GM21723 (cell line): Measurements from ENCODE around the gene PICALM.

ENCODE experiments used
- ATAC-seq: cut with Tn5 transposase; IDR thresholded peaks from one replicate; pipeline ENCODE4 v1.9.1; 2021; ENCODE audit warnings: mild to moderate bottlenecking, moderate library complexity; ENCODE audit not compliant: unreplicated experiment

The PICALM gene

GRCh38 chr11:86081455-86081854 lies 12.6 kb upstream of the PICALM start:
- ATAC-seq = no peak

- no peak for ATAC-seq
Observed at GRCh38 chr11:86079421-86079820, 10.5 kb upstream of the PICALM start.

DNA sequence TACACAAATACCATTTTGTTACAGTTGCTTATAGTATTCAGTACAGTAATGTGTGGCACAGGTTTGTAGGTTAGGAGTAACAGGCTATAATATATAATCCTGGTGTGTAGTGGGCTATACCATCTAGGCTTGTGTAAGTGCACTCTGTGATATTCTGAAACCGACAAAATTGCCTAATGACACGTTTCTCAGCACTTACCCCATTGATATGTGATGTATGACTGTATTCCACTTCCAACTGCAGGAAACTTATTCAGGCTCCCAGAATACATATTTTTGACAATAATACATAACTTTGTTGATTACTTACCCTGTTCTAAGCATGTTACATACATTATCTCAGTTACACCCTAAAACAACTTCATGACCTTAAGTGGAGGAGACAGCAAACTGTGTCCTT lies 5.1 kb upstream of the PICALM start:
- ATAC-seq = no peak

GRCh38 chr11:86072211-86072610 lies 3.3 kb upstream of the PICALM start:
- ATAC-seq = no peak

DNA sequence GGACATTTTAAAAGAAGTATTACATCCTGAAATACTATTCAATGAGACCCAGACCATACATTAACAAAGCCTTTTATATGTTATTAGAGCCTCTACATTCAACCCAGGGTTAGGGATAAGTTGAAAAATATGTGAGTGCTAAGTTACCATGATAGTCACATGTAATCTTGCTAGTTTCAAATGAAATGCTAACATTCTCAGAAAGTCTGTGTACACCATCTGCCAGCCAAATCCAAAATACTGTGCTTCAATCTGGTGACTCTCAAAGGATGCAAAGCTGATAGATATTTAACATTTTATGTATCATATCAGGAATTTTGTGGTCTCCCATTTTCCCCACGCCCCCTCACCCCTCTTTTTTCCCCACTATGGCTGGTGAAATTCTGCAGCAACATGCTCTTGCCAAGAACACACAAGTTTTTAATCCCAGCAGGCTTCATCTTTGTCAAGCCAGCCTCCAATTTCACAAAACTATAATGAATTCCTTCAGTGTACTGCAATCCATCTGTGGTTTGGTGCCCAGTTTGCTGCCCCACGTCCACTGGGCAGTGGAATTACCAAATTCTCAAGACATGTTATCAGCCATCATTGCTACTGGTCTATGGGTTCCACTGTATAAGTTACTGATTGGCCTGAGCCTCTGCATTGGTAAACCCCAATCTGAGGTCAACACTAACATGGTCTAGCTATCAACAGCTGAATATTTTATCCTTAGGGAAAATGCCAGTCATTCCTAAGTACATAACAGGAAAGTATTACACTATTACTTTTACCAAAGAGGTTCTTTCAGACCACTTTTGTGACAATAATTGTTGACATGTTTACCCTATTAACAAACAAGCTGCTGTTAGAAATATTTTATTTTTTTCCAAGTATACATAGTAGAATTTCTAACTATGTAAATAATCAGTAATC lies 1.5 kb upstream of the PICALM start:
- ATAC-seq = no peak

DNA sequence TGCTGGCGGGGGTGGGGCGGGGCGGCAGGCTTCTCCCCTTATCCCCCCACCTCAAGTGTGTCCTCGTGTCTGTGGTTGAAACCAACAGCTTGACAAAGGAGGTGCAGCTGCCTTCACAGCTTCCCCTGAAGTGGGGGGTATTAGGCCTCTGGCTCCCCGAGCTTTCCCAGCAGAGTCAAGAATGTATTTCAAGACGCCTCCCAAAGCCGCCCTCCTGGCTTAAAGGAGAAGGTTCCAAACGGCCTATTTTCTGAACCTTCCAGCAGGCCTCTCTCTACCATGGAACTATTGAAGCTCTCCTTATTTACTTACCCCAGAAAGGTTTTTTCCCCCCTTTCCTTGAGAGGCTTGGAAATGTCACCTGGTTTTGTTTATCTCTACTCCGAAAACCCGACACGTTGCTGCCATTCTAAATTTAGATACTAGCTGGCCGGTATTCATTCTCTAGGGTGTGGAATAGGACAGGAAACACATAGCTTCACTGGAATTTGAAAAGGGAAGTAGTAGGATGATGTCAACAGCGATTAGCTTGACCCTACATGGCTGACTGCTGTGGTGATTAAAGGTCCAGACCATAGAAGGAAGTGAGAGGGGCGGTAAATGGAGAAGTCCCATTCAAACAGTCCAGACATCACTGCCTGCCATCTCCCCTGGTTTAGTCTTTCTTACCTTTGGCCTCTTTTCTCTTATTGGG lies 671 bp upstream of the PICALM start:
- ATAC-seq = peak; percentile 25

DNA sequence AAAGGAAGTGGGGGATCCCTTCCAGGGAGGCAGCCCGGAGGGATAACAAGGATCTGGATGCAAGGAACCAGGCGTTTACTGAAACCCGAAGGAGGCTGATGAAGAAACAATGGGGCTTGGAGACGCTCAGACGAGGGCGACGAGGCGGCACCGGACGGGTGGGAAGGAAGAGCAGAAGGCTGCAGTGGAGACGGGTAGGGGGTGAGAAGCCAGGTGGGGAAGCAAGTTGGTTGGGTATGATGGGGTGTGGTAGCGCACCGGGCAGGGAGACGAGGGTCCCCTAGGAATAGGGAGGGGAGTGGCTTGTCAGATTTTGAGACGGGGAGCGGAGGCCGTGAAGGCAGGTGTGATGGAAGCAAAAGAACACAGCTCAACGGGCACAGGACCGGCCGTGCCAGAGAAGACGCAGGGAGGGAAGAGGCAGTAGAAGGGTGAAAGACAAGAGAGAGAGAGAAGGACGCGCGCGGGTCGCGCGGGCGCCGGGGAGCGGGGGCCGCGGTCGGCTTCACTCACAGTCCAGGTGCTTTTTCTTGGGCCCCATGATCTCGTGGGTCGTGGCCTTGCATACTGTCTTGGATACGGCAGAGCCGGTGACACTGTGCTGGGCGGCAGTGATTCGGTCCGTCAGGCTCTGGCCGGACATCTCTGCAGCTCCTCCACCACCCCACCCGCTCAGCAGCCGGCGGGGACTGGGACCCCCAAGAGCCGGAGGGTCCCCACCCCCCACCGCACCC lies 579 bp downstream of the PICALM start:
- ATAC-seq = peak; percentile 17

GRCh38 chr11:86067851-86068137 lies 1.1 kb downstream of the PICALM start:
- no peak for ATAC-seq

- no peak for ATAC-seq
Observed at GRCh38 chr11:86067009-86067850, 1.7 kb downstream of the PICALM start.

GRCh38 chr11:86066657-86067008 lies 2.3 kb downstream of the PICALM start:
- no peak for ATAC-seq

GRCh38 chr11:86066033-86066432 lies 2.9 kb downstream of the PICALM start:
- ATAC-seq = no peak

- ATAC-seq = no peak
Observed at GRCh38 chr11:86064220-86064803, 4.6 kb downstream of the PICALM start.

DNA sequence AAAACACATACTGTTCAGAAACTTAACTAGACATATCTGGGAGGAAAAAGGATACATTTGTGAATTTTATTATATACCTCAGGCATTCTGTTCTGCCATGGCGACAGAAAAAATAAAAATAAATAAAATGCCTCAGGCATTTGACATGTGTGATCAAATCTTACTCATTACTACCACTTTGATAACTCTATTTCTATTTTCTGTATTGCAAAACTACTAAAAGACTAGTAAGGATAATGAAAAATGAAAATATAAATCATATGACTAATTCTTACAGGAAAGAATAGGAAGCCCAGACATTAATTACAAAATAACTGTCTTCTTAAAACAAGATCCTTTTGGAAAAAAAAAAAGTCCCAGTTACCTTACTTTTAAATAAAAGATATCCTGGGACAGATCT lies 5.3 kb downstream of the PICALM start:
- no peak for ATAC-seq

- ATAC-seq = no peak
Observed at GRCh38 chr11:86062719-86063118, 6.2 kb downstream of the PICALM start.

- ATAC-seq = no peak
Observed at GRCh38 chr11:86061483-86062205, 7.2 kb downstream of the PICALM start.

DNA sequence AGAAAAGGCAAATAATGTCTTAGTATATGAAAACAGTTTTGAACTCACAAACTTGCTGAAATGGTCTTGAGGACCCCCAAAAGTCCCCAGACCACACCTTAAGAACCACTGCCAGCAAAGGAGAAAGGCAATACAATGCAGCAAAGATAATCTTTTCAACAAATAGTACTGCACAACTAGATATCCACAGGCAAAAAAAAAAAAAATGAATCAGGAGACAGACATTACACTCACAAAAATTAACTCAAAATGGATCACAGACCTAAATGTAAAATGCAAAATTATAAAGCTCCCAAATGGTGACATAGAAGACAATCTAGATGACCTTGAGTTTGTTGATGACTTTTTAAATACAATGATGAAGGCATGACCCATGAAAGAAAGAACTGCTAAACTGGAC lies 8.3 kb downstream of the PICALM start:
- ATAC-seq = no peak

- ATAC-seq = no peak
Observed at GRCh38 chr11:86058360-86058759, 10.5 kb downstream of the PICALM start.

GRCh38 chr11:86056351-86056854 lies 12.5 kb downstream of the PICALM start:
- no peak for ATAC-seq

- ATAC-seq = no peak
Observed at GRCh38 chr11:86052693-86053641, 15.9 kb downstream of the PICALM start.
